NCI-H1048 (cell line): ENCODE data around the gene CES4A.
"Not testable (repeated sequence)": the region's sequence is repeated elsewhere in the genome, so short reads cannot be mapped to it uniquely, and the experiment has no call there.

ENCODE experiments used
- DNase-seq: peaks from one replicate; lab custom pipeline; 2025; lab: John Stamatoyannopoulos, UW

Gene CES4A

DNA sequence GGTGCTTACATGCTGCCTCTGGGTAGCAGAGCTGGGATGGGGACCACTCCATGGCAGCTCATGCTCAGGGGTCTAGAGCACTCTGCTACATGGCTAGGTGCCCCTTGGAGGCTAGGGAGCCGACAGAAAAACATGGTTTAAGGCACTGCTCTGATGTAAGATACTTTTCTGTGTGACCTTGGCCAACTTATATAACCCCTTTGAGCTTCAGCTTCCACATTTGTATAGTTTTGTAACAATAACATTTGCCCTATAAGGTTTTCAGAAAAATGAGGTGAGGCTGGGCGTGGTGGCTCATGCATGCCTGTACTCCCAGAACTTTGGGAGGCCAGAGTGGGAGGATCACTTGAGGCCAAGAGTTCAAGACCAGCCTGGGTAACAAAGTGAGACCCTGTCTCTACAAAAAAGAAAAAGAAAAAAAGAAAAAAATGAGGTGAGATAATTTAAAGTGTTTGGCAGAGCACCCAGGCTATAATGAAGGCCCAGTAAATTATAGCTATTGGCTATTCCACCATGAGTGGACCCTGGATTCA is 3.2 kb downstream of the CES4A start:
- no peak for DNase-seq

DNA sequence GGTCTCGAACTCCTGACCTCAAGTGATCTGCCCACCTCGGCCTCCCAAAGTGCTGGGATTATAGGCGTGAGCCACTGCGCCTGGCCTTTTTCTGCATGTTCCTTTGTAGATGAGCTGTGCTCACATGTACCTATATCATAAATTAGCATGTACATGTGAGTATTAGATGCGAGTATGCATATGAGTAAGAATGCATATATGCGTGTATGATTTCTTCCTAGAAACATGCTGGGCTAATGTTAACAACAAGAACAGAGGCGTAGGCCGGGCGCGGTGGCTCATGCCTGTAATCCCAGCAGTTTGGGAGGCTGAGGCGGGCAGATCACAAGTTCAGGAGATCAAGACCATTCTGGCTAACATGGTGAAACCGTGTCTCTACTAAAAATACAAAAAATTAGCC is 5.2 kb downstream of the CES4A start:
- DNase-seq: not testable (repeated sequence)

DNA sequence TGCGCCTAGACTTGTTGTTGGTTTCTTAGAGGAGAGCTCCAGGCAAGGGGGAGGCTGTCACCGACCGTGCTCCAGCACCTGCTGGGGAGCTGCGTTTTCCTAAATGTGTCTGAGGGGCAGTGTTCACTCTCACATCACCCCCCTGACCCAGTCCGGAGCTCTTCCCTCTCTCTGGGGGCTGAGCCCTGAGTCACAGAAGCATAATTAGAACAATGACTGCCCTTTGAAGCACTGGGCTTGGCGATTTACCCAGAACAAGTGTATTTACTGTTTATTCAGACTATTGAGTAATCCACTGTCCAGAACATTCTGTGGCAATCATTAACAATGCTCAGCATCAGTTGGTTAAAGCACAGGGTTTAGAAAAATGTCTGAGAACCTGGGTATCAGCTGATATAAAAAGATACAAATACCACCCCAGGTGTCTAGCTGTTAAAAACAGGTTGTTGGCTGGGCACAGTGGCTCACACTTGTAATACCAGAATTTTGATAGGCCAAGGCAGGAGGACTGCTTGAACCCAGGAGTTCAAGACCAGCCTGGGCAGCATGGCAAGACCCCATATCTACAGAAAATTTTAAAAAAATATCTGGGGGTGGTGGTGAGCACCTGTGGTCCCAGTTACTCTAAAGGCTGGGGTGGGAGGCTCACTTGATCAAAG is 8.1 kb downstream of the CES4A start:
- no peak for DNase-seq

DNA sequence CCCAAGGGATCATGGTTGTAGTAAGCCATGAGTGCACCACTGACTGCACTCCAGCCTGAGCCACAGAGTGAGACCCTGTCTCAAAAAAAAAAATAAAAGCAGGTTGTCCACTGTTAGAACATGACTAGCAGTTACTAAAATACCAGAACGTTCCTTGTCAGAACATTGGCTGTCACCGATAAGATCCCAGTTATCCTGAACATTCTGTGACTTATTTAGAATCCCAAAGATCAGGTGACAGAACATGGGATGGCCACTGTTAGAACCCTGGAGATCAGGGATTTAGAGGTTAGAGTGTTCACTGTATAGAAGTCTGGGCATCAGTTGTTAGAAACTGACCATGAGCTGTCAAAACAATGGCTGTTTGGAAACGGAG is 8.6 kb downstream of the CES4A start:
- DNase-seq: no peak

DNA sequence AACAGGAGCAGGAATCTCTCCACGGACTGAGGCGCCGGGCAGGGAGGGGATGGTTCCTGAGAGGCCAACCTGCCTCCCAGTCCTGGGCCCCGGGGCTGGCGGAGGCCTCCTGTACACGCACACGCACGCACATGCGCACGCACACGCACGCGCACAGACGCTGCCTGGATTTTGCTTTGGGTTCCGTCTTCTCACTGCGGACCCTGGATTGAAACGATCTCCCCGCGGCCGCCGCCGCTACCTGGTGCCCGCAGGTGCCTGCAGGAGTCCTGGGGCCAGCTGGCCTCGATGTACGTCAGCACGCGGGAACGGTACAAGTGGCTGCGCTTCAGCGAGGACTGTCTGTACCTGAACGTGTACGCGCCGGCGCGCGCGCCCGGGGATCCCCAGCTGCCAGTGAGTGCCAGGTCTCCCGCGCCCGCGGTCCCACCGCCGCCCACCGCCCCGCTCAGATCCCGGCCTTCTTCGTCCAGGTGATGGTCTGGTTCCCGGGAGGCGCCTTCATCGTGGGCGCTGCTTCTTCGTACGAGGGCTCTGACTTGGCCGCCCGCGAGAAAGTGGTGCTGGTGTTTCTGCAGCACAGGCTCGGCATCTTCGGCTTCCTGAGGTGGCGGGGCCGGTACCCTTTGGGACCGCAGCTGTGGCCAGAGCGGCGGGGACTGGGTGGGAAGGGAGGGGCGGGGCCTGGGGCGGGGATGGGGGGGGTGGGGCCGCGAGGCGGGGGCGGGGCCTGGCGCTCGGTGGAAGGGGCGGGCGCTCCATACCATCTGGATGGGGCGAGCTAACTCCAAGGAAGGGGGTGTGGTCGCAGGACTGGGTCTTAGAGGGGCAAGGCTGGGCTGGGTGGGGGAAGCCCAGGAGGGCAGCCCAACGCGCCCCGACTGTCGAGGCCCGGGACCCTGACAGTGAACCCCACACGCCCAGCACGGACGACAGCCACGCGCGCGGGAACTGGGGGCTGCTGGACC is 12.3 kb downstream of the CES4A start:
- DNase-seq: no peak

DNA sequence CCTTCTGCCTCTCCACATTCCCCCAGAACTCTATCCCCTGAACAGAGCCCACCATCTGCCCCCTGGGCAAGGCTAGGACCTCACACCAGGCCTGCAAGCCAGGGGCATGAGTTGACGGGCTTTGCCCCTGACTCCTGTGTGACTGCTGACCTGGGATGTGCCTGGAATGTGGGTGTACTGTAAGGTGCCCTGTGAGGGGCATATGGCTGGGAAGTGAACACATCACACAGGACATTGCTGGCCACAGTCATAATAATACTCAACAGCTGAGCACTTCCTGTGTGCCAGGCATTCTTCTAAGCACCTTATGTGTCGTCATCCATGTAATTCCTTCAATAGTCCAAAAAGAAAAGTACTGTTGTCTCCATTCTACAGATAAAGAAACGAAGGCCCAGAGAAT is 13.3 kb downstream of the CES4A start:
- no peak for DNase-seq

DNA sequence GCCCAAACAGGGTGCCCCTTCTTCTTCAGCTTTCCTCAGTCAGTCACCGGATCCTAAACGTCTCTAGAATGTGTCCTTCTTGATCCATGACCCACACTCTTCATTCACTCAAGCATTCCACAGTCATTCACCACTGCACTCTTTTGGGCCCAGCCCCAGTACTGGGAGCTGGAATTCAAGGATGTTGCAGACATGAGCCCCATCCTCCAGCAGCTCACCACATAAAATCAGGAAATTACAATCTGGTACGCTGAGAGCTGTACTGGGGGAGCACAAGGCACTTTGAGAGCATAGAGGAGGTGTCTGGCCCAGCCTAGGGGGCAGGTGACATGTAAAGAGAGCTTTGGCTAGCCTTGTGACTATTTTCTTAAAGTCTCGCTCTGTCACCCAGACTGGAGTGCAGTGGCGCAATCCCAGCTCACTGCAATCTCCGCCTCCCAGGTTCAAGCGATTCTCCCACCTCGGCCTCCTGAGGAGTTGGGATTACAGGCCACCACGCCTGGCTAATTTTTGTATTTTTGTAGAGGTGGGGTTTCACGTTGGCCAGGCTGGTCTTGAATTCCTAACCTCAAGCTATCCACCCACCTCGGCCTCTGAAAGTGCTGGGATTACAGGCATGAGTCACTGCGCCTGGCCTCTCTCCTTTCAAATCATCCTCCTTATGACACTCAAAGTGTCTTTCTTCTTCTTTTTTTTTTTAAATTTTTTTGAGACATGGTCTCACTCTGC is 18.7 kb downstream of the CES4A start:
- no peak for DNase-seq

DNA sequence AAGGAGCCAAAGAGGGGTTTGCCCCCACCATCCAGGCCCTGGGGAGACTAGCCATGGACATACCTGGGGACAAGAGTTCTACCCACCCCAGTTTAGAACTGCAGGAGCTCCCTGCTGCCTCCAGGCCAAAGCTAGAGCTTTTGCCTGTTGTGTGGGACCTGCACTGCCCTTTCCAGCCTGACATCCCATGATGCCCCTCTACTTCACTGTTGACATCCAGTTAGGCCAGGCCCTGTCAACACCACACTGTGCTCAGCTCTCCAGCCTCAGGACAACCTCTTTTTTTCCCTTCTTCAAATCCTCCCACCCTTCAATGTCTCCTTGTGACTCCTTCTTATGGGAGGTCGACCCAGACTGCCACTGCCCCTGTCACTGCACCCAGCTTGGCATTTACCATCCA is 20.8 kb downstream of the CES4A start:
- DNase-seq: no peak

DNA sequence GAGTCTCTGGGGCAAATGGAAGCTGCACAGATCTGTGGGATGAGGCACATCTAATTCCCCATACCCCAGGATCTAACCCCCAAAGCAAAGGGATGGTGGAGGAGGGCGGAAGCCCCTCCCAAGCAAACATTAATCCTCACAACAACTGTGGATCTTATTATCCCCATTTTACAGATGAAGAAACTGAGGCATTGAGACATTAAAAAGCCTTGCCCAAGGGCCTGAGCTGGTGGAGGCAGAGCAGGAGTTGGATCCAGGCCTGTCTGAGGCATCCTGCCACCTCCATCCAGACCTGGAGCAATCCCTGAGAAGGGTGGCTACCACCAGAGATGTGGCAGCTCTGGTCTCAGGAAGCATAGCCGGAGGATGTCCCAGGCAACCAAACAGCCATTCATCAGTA is 22.9 kb downstream of the CES4A start:
- DNase-seq: no peak

DNA sequence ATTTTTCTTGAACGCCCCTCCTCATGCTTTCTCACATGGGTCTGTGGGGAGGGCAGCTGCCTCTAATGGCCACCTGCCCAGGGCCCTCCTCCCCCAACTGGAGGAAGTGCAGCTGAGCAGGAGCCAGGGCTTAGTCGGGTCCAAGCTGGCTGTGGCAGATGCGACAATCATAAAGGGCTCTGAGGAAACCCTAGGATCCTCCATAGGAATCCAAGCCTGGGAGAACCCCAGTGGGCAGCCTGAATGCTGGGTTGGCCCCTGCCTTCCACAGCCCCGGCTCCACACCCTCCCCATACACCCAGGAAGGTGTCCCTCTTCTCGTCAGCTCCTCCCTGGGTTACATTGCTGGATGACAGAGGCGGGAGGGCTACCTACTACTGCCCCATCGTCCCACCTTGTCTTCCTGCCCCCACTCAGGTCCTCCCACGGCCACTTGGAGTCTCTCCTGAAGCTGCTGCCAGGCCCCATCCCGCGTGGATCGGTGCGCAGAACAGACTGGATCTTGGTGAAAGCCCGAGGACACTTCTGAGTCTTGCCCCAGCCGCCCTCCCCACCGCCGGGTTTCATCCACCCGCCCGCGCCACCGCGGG is 24.9 kb downstream of the CES4A start:
- DNase-seq: no peak

DNA sequence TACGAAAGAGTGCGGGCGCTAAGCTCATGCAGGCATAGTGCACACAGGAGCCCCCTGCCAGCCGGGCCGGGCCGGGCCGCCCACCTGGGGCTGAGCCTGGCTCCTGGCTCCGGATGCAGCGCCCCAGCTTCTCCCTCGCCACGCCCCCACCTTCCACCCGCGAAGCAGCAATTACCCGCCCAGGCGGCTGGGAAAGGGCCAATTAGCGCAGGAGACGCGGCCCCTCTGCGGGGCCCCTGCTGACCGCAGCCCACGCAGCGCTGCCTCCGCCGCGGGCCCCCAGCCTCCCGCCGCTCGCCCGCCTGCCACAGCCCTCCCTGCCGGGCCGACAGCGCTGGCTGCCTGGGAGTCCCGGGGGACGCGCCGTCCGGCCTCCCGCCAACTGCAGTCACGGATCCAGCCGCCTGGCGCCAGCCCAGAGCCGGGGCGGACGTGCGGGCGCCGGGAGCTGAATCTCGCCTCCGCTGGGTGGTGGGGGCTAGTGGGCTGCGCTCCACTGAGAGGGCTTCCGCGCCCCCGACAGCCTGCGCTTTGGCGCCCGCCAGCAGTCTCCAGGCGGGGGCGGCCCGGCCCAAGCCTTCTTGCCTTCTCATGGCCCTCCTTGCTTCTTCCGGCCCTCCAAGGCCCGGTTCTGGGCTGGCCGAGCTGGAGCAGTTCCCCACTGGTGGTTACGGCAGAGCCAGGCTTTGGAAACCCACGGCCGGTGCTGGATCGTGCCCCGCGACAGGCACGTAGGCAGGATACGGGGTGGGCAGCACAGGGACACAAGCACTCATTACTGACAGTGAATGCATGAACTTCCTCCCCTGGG is 25.6 kb downstream of the CES4A start:
- DNase-seq: no peak

DNA sequence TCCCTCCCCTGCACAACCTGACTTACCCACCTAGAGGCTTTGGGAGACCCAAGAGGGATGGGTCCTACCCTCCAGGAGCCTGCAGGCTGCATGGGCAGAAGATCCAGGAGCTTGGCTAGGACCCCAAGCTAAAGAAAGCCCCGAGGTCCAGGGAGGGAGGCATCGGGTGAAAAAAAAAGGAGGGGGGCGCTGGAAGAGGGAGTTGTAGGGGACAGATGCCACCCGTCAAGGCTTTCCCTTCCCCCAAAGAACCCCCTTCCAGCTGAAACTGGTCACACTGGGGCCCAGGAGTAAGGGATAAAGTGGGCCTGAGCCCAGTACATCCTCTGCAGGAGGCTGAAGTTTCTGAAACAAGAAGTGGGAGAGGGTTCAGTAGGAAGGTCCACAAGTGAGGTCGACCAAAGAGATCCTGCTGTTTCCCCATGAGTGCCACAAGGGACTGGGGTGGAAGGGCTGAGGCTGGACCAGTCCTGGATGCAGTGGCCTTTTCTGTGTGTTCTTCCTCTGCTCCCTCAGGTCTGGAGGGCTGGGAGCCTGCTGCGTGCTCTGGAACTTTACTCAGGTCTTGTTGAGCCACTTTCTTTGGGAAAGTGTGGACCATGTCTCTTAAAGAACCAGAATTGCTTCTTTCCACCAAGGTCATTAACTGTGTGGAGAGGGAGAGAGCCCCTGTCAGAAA is 26.4 kb downstream of the CES4A start:
- no peak for DNase-seq

DNA sequence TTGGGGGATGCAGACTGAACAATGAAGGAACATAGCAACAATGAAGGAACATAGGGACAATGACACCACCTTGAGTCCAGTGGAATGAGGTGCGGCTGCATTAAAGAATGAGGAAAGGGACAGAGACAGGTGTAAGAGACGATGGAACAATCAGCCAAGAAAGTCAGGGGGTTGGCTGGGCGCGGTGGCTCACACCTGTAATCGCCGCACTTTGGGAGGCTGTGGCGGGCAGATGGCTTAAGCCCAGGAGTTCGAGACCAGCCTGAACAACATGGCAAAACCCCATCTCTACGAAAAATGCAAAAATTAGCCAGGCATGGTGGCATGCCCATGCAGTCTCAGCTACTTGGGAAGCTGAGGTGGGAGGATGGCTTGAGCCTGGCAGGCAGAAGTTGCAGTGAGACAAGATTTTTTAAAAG is 26.9 kb downstream of the CES4A start:
- no peak for DNase-seq

DNA sequence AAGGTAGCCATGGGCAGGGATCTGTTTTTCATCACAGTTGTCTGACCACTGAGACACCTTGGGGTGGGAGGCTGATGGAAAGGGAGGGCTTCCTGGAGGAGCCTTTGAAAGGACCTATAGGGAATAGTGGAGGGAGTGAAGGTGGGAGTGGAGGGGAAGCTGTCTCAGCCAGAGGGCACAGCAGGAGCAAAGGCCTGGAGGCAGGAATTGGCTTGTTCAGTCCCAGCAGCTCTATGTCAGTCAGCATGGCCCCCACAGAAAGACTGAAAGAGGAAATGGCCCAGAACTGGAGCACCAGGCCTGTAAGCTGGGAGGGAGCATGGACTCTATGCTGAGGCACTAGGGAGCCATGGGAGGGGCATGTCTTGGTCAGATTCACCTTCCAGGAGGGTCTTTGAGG is 27.8 kb downstream of the CES4A start:
- no peak for DNase-seq

DNA sequence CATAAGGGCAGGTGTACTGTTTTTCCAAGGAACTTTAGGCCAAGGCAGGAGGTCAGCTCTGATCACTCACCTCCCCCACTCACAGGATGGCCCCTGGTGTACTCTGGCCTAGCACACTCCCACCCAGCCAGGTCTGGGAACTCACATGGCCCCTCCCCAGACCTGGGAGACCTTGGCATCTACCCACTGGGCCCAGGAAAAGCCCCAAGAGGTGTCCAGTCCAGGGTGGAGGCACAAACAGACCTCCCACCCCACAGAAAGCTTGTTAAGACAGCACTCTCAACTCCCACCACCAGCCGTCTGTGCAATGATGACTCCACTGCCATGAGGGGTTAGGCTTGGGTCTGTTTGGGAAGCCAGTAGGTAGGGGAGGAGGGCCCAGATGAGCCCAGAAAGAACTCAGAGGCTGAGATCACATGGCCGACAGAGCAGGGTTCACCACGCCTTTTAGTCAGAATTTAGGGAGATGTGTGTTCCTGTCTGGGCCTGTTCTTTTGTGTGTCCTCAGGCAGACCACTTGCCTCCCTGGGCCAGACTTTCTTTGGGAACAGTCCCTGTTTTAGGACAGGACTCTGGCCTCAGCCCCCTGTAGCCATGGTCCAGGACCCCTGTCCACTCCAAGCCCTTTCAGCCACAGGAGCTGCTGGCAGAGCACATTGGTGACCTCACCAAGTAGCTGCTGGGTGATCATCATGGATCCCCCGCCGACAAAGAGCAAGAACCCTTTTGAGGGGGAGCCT is 28.5 kb downstream of the CES4A start:
- DNase-seq: no peak

DNA sequence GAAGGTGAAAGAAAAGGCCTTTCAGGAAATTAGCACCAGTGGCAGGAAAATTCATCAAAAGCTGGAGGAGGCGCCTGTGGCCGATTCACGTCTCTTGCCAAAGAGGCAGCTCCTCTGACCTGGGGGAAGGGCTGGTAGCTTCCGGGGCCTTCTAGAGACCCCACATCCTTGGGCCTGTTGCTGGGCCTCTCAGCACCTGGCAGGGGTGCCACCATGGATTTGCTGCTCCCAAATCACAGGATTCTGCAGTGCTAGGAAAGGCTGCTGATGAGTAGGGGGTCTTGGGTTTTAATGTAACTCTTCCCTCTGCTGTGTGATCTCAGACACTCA is 29.0 kb downstream of the CES4A start:
- DNase-seq: no peak

DNA sequence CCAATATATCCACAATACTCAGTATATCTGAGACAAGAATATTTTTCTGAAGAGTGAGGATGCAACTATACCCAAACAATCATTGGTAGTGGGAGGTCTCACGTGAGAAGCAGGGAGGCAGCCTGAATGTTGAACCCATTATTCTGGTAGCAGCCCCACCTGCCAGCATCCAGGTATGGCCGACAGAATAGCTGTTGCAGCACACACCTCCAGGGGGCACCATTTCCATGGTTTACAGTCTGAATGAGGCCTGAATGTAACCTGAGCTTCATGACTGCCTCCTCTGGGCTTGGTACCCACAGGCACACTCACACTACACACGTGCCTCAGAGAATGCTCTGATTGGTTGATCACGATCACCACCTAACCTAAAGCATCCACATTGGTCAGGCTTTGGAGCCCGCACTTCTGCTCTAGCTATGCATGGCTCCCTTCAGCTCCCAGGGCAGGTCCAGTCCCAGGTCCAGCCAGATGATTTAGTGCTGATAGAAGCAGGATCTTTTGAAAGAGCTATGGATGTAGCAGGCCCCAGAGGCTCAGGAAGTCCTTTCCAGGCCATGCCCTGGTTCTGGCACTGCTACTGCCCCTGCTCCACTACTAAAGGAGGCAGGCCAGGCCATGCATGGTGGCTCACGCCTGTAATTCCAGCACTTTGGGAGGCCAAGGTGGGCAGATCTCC is 29.6 kb downstream of the CES4A start:
- DNase-seq: peak; percentile 63

DNA sequence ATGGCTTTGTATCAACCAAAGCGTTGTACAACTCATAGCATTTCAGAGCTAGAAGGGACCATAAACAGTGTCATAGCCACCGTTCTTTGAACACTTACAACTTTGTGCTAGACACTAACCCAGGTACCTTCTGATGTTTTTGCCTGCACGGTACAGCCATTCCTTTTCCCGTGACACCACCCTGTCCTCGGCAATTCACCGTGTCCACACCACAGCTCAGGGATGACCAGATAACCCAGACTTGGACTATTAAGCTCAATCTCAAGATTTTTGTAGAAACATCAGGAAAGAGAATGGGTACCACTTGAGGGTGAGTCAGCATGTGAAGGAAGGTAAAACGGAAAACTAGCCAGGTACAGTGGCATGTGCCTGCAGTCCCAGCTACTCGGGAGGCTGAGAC is 30.8 kb downstream of the CES4A start:
- no peak for DNase-seq

DNA sequence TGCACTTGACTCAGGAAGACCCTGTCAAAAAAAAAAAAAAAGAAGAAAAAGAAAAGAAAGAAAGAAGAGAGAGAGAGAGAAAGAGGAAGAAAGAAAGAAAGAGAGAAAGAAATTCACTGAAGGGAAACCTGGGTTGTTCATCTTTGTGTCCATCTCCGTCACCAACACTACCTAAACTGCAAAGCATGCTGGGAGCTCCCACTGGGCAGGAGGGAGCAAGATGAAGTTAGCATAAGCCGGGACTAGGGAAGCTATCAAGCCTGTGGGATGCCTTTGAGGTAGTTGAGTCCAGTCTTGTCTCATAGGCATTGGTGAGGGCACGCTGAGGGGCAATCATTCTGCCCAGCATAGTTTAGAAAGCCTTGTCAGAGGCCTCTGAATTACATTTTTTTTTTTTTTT is 32.9 kb downstream of the CES4A start:
- DNase-seq: no peak
